ENCODE measurements around the gene DDX1.

GRCh38 chr2:15619076-15619475 lies 27.4 kb downstream of the DDX1 start:
- TF ChIP-seq CTCF (optimal IDR thresholded peaks at IDR 0.05 in 1 of 3, IDR thresholded peaks at IDR 0.05 in 1 of 3, conservative IDR thresholded peaks at IDR 0.05 in 1 of 3; ENCODE audit: extremely low read depth in 1 of 3, insufficient read depth in 2 of 3, low read length in 3 of 3) = no peak
- no peak for TF ChIP-seq EZH2 (IDR thresholded peaks at IDR 0.05; ENCODE audit: low read length)

Measured in keratinocyte (primary cell).